Left lung (tissue), 10 donors: ENCODE measurements around the gene NT5DC2. TPM values are rescaled to one million over a fixed set of nuclear protein-coding genes. Genes with fewer than 3 reads are reported as not detected.

Source experiments
- ATAC-seq: fragments of 200-7000 bp; cut with Tn5 transposase; one replicate; pipeline ENCODE4 v1.9.1; 2020; ENCODE audit warnings: moderate library complexity
- DNase-seq, 4 donors: peaks; one replicate each; pipeline ENCODE4 v3.0.0-alpha.2; 2013 to 2020
- H3K27ac ChIP-seq, 2 donors: fragments of 200-600 bp; sonication (generic) in 1 of 2; one replicate each; pipeline versions ENCODE4 v1.5.0 to v1.8.0; 2020 to 2021
- H3K27me3 ChIP-seq, 2 donors: fragments of 200-600 bp; sonication (generic) in 1 of 2; one replicate each; pipeline versions ENCODE4 v1.5.0 to v1.8.0; 2020 to 2021
- H3K36me3 ChIP-seq, 2 donors: fragments of 200-600 bp; sonication (generic) in 1 of 2; one replicate each; pipeline versions ENCODE4 v1.5.0 to v1.8.0; 2020 to 2021
- H3K4me1 ChIP-seq, 2 donors: fragments of 200-600 bp; one replicate each; pipeline ENCODE4 v1.8.0; 2021
- H3K4me3 ChIP-seq, 2 donors: fragments of 200-600 bp; sonication (generic) in 1 of 2; one replicate each; pipeline versions ENCODE4 v1.5.0 to v1.8.0; 2020 to 2021; ENCODE audit warnings: mild to moderate bottlenecking in 1 of 2
- H3K9me3 ChIP-seq, 2 donors: fragments of 200-600 bp; sonication (generic) in 1 of 2; one replicate each; pipeline versions ENCODE4 v1.5.0 to v1.8.0; 2020 to 2021
- CTCF ChIP-seq, 2 donors: fragments of 200-600 bp; sonication (generic) in 1 of 2; IDR thresholded peaks; one replicate each; pipeline versions ENCODE4 v1.5.0 to v1.8.0; 2021; ENCODE audit warnings: antibody characterized with exemption in 2 of 2
- intact Hi-C, 2 donors: fragments of 100-400 bp; cut with DNase I; formaldehyde crosslinking; loops; one replicate each; pipeline versions ENCODE4 v1.11.2 to v1.14.2; 2022
- polyA plus RNA-seq, 6 donors: library from polyadenylated mRNA; unstranded; fragments of 120-200 nt; gene quantifications; one replicate each; pipeline ENCODE4 v1.2.1, GENCODE V29; 2013; ENCODE audit not compliant: insufficient read length in 6 of 6
- total RNA-seq, 2 donors: library from RNA; stranded (reverse); fragmentation: NEBNext Ultra II Directional; extraction: Animal tissue kit (Norgen Biotek cat#: 25700); gene quantifications; one replicate each; pipeline ENCODE4 v1.2.1, GENCODE V29; 2021
- donor health status: DM: no; HTN: yes; CAD: no.
- donor health status: DM: no; HTN: no; CAD: no.

NT5DC2 gene
- total and polyA plus RNA-seq, 8 donors, result 81.8 to 365 (median 247) TPM

GRCh38 chr3:52515192-52515591, 18.5 kb downstream of the NT5DC2 start:
- H3K27ac ChIP-seq, result no peak overlapping the region
- no peaks in the 10 kb centered on the region for H3K27me3 ChIP-seq
- H3K4me3 ChIP-seq, result no peak overlapping the region
- intact Hi-C loops, result no loop called here
- no peak for DNase-seq
- no peak for ATAC-seq
- no peaks in the 10 kb centered on the region for H3K4me1 ChIP-seq
- H3K36me3 ChIP-seq, result peaks cover 0 to 99% of the 10 kb centered on the region in 2 donors
- H3K9me3 ChIP-seq, result no peaks in the 10 kb centered on the region
- no peak for TF ChIP-seq CTCF (IDR thresholded peaks at IDR 0.05)

- Histone ChIP-seq H3K4me1 (no peaks in the 10 kb centered on the region), H3K36me3 (peaks cover 0 to 99% of the 10 kb centered on the region in 2 donors), H3K27me3 (no peaks in the 10 kb centered on the region), H3K4me3 (no peak overlapping the region), H3K9me3 (no peaks in the 10 kb centered on the region), H3K27ac (no peak overlapping the region)
- intact Hi-C loops, result no loop called here
- no peak for DNase-seq
- no peak for TF ChIP-seq CTCF (IDR thresholded peaks at IDR 0.05)
- no peak for ATAC-seq
Observed at GRCh38 chr3:52514576-52514975, 19.1 kb downstream of the NT5DC2 start.

- H3K27me3 ChIP-seq, result no peaks in the 10 kb centered on the region
- ATAC-seq (no peak), DNase-seq (no peak)
- H3K4me1 ChIP-seq, result no peaks in the 10 kb centered on the region
- intact Hi-C loops, result no loop called here
- H3K9me3 ChIP-seq, result no peaks in the 10 kb centered on the region
- H3K4me3 ChIP-seq, result no peak overlapping the region
- peaks cover 0 to 97% of the 10 kb centered on the region in 2 donors for H3K36me3 ChIP-seq
- TF ChIP-seq CTCF (IDR thresholded peaks at IDR 0.05), result no peak
- H3K27ac ChIP-seq, result no peak overlapping the region
Observed at GRCh38 chr3:52513281-52513680, 20.4 kb downstream of the NT5DC2 start.

- intact Hi-C loops, result no loop called here
- no peak overlapping the region for H3K4me3 ChIP-seq
- H3K9me3 ChIP-seq, result no peaks in the 10 kb centered on the region
- H3K36me3 ChIP-seq, result peaks cover 0 to 97% of the 10 kb centered on the region in 2 donors
- H3K4me1 ChIP-seq, result no peaks in the 10 kb centered on the region
- ATAC-seq (no peak), DNase-seq (no peak)
- no peaks in the 10 kb centered on the region for H3K27me3 ChIP-seq
- TF ChIP-seq CTCF (IDR thresholded peaks at IDR 0.05), result no peak
- H3K27ac ChIP-seq, result no peak overlapping the region
Observed at GRCh38 chr3:52512727-52513126, 20.9 kb downstream of the NT5DC2 start.

- Histone ChIP-seq H3K4me3 (no peak overlapping the region), H3K27ac (no peak overlapping the region), H3K9me3 (no peaks in the 10 kb centered on the region), H3K27me3 (no peaks in the 10 kb centered on the region), H3K4me1 (no peaks in the 10 kb centered on the region), H3K36me3 (peaks cover 0 to 97% of the 10 kb centered on the region in 2 donors)
- ATAC-seq, result no peak
- no peak for DNase-seq
- TF ChIP-seq CTCF (IDR thresholded peaks at IDR 0.05), result no peak
- intact Hi-C loops, result no loop called here
Observed at GRCh38 chr3:52512105-52512504, 21.6 kb downstream of the NT5DC2 start.
